Epithelial cell of prostate (primary cell): ENCODE data around the gene ANKRD40CL.

Experiments used
- DNase-seq: peaks from one replicate; pipeline ENCODE4 v3.0.0-alpha.2; 2011; ENCODE audit warnings: low read depth, low spot score
- H3K27ac ChIP-seq: fragments of 450-650 bp; 2 replicates; pipeline ENCODE4 v1.5.1; 2017; ENCODE audit warnings: mild to moderate bottlenecking

ANKRD40CL gene

DNA sequence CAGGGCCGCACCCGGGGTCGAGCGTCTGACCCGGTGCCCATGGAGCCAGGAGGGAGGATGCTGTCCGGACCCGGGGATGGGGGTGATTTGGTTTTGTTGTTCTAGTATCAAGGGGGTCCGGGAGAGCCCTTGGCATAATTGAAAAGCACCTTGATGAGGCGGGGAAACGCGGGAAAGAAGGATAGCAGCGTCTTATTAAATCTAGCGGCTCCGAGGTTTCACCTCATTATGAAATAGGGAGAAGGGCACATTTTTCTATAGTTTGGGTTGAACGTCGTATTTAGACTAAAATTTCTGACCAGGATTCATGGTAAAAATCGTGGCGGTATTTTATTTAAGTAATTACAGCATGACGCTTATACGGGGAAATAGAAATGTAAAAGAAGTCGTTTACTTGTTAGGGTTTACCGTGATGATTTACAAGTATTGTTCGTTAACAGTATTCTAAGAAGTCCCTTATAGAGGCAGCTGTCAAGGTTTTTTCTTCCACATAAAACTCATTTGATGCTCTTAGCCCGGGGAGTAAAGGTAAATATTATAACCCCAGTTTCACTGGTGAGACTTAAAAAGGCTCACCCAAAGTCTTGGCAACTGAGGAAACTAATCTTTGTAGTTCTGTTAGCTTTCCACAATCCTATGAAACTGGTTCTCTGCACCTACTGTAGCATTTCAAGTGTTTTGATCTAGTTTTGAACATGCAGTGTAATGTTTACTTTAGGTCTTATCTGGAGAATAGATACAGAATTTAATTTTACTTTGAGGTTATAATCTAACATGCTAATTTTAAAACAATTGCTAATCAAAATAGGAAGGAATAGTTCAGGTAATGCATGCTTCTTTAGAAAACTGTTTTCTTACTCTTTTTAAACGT lies 47.2 kb downstream of the ANKRD40CL start:
- peak overlapping the region; percentile 86 for H3K27ac ChIP-seq
- no peak for DNase-seq

GRCh38 chr17:50719144-50719923 lies 48.0 kb downstream of the ANKRD40CL start, which contains the start of gene LUC7L3:
Gene LUC7L3 (plus strand): TSS chr17:50719603. CDS start chr17:50719733, 130 bp downstream.
- peak; percentile 63 for DNase-seq
- H3K27ac ChIP-seq, result peak within 1 kb of the TSS; percentile 86

DNA sequence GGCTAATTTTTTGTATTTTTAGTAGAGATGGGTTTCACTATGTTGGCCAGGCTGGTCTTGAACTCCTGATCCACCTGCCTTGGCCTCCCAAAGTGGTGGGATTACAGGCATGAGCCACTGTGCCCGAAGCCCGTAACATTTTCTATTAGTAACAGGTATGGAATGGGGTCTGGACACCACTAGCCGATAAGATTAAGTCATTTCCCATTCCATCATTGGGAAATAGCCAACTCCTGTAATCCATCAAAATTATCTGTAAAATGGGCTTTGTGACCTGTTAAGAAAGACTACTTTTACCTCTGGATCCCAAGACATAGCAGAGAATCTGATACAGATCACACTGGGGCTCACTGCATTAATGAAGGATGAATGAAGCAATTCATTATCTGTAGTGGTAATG lies 51.8 kb downstream of the ANKRD40CL start:
- H3K27ac ChIP-seq, result no peak overlapping the region
- no peak for DNase-seq

GRCh38 chr17:50712641-50713040 lies 54.7 kb downstream of the ANKRD40CL start:
- no peak for DNase-seq
- no peak overlapping the region for H3K27ac ChIP-seq
